ENCODE data around the gene PAX8.

DNA sequence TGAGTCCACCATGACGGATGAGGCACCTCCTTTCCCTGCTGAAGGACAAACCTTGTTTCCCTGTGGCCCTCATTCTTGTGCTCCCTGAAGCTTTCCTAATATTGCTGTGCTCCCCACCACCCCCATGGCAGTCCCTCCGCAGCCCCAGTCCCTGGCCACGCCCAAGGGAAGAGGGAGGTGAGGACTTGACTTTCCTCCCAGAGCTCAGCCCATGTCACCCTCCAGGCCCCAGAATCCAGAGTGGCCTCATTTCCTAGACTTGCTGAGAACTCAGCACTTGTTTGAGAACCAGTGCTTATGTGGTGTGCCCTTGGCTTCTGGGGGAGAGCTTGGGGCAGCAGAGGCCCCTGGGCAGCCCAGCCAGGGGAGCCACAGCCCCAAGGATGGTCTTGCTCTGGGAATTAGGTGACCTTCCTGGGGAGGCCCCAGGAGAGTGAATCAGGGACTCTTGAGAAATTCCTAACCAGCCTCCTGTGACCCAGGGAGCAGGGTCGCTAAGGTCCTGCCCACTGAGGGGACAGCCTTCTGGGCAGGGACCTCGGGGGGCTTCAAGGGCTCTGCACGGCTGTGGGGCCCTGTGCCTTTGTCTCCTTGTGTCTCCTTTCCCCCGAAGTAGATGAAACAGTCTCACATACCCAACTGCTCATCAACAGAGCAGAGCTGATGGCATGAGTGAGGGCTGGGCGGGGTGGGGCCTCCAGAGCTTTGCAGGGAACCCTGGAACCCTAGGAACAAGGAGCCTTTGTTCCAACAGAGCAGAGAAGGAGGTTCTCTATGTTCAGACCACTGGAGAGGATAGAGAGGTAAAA, 77.0 kb downstream of the PAX8 start:
- TF ChIP-seq, protein P1, sequence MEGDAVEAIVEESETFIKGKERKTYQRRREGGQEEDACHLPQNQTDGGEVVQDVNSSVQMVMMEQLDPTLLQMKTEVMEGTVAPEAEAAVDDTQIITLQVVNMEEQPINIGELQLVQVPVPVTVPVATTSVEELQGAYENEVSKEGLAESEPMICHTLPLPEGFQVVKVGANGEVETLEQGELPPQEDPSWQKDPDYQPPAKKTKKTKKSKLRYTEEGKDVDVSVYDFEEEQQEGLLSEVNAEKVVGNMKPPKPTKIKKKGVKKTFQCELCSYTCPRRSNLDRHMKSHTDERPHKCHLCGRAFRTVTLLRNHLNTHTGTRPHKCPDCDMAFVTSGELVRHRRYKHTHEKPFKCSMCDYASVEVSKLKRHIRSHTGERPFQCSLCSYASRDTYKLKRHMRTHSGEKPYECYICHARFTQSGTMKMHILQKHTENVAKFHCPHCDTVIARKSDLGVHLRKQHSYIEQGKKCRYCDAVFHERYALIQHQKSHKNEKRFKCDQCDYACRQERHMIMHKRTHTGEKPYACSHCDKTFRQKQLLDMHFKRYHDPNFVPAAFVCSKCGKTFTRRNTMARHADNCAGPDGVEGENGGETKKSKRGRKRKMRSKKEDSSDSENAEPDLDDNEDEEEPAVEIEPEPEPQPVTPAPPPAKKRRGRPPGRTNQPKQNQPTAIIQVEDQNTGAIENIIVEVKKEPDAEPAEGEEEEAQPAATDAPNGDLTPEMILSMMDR (conservative IDR thresholded peaks at IDR 0.05 in 1 of 2, IDR thresholded peaks at IDR 0.05 in 1 of 2; ENCODE audit: extremely low read depth in 1 of 2, insufficient read depth in 1 of 2, low read depth in 1 of 2, low read length in 2 of 2): no peak
- TF ChIP-seq EZH2 (IDR thresholded peaks at IDR 0.05; ENCODE audit: borderline replicate concordance, low read length): no peak
